Measurements from ENCODE around the gene CHD1L.
"Not testable (repeated sequence)": the region's sequence is repeated elsewhere in the genome, so short reads cannot be mapped to it uniquely, and the experiment has no call there.

CHD1L gene

DNA sequence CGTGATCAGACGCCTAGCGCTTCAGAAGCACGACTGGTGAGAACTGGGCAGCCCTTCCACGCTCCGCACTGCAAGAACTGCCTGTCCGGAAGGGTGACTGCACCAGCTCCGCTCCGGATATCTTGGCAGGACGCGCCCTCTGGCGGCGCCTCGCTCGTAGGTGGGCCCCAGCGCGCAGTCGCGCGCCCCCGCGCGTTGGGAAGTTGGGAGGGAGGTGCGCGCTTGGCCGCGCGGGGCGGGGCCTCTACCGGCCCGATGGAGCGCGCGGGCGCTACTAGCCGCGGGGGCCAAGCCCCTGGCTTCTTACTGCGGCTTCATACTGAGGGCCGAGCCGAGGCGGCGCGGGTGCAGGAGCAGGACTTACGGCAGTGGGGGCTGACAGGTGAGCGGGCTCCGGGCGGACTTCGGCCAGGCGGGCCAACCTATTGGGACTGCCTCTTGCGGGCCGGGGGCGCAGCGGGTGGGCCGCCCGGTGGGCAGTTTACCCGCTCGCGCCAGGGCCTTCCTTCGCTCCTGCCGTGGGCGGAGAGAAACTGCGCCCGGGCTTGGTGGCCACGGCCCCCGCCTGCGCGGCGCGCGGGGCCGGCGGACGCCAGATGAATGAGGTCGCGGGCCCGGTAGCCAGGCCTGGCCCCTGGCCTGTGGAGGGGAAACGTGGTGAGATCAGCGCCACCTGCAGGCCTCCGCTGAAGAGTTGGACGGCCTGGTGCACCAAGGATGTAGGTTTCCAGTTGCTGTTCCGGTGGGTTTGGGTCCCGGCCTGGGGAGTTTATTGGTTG, at the start of gene CHD1L:
CHD1L (plus strand) TSS at position 236 of the 779 bp plus-strand sequence; CDS start at position 256, 20 bp downstream.
- DNase-seq (ENCODE audit: low read depth, low spot score), result peak; percentile 93

DNA sequence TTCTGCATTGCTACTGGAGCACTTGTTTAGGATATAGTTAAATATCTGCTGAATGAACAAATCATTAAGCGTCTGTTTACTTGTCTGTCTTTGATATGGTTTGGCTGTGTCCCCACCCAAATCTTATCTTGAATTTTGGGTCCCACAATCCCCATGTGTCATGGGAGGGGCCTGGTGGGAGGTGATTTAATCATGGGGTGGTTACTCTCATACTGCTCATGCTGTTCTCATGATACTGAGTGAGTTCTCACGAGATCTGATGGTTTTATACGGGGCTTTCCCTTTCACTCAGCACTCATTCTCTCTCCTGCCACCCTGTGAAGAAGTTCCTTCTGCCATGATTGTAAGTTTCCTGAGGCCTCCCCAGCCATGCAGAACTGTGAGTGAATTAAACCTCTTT, 45.2 kb upstream of the CHD1L start:
- not testable (repeated sequence) for DNase-seq (ENCODE audit: low read depth, low spot score)

DNA sequence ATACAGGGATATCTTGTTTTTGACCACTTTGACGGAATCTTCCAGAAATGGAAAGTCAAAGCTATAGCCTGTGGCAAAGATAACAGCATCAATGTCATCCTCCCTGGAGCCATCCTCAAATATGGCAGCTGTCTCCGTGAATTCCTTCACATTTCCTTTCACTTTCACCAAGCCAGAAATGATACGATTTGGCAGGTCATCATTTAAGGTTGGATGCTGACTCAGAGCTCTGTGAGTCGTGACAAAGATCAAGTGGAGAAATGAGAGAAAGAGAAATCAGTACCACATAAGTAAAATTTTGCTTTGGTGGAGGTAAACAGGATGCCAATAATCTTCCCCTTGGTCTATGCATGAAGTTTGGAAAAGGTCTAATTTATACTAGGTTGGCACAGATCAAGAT, 41.2 kb upstream of the CHD1L start:
- no peak for DNase-seq (ENCODE audit: low read depth, low spot score)

DNA sequence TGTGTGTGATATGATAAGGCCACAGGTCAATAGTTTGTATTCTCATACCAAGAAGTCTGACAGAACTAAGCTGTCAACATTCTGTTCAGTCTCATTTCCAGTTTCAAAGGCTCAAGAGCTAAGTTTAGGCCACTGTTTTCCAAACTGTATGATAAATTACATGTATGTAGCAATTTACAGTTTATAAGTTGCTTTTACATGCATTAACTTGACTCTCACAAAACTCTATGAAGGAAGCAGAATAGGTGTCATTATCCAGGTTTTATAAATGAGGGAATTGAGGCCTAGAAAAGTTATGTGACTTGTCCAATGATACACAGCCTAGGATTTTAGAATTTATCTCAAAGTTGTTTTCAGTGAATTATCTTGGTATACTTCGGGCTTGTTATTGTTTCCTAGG, 40.7 kb upstream of the CHD1L start:
- DNase-seq (ENCODE audit: low read depth, low spot score), result no peak

DNA sequence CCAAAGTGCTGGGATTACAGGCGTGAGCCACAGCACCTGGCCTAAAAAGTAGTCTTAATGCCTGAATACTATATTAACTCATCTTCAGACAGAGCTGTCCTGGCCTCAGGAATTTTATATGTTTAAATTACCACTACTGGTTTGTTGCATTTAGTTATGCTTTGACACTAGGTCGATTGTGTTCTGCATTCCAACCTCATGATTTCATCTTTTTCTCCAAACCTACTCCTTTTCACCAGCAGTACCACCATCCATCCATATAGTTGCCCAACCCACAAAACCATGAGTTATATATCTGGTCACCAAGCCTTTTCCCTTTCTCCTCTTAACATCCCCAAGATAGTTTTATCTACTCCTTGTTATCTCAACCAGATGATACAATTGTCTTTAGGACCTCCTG, 39.9 kb upstream of the CHD1L start:
- no peak for DNase-seq (ENCODE audit: low read depth, low spot score)

DNA sequence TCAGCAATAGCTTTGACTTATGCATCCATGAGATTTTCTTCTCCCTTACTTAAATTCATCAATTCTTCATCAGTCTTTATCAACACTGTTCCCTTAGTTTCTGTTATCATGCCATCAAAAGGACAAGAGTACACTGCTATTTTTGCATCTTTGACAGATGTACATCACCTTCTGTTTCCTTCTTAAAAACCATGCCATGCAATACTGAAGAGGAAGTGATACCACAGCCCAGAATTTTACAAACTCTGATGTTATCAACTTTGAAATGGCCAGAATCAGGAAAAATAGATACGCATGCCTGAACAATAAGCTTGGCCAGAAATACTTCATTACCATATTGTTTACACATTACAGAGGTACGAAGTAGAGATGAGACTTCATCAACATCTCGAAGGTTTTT, 38.4 kb upstream of the CHD1L start:
- DNase-seq (ENCODE audit: low read depth, low spot score), result no peak

DNA sequence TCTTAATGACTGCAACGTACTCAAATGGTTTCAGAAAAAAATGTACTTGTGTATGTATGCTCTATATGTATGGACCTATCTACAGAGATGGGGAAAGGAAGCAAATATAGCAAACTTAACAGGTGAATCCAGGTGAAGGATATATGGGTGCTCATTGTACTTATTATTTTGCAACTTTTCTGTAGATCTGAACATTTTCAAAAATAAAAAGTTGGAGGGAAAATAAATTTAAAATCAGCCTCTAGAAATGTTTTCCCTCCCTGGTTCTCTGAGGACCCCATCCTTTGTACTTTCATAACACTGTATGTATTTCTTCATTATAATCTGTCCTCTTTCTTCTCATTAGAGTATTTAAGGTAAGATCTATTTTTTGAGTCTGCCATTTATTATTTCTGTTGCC, 35.3 kb upstream of the CHD1L start:
- DNase-seq (ENCODE audit: low read depth, low spot score), result no peak

DNA sequence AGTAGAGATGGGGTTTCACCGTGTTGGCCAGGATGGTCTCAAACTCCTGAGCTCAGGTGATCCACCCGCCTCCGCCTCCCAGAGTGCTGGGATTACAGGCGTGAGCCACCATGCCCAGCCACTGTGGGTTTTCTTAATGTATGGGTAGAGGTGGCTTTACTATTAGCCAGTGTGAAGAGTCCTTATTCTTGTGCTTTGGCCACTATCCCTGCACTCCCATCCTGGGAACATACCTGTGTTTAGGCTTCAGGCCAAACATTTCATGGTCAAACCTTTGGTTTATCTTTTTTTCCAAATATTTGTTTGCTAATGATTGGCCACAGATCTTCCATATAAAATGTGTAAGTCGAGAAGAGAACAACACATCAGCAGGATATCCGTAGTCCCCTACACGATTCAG, 33.9 kb upstream of the CHD1L start:
- no peak for DNase-seq (ENCODE audit: low read depth, low spot score)

DNA sequence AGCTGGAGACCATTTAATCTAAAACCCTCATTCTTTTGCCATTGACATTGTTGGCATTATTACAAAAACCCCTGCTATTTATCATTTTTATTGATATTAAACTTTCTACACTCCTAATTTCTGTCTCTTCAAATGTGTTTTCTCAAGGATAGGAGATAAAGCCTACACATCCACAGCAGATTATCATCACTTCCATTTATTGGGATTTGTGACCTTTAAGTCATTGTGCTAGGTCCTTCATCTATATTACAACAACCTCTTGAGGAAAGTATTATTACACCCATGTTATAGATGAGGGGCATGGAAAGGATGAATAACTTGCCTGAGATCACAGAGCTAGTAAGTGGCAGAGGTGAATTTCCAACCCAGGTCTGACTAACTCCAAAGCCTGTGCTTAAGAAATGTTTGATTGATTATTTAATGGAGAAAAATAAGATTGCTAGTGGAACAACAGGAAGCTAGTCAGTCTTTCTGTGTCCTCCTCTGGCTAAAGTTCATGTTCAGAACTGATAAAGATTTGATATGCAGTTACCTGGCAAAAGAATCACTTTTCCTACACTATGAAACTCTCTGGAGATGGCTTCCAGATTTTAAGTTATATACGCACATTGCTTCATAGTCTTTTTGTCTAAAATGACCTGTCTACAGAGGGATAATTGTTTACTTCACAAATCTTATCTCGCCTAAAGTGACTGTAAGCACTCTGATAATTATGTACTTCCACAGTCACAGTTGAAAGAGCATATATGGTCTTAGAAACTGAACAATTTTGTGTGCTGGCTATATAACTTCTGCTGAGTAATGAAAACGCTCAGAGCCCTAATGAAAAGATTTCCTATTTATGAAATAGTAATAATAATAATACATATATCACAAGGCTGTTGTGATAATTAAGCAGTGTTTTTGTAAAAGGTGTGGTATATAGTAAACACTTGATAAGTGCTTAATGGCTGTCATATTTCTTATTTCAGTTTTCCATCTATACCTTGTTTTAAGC, 32.4 kb upstream of the CHD1L start:
- no peak for DNase-seq (ENCODE audit: low read depth, low spot score)

DNA sequence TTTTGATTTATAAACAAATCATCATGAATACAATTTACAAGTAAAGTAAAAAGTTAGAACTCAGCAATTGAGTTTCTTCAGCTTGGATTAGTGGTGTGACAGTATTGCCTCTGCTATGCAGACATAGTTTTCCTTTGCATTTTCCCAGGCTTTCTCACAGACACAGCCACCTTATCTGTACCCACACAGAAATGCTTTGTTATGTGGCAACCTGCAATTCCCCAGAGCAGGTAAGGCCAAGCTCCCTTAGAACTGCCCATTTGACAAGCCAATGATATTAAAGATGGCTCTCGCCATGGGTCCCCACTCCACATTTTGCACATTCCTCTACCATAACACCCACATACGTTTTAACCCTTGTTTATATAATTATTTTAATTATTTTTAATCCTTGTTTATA, 31.5 kb upstream of the CHD1L start:
- DNase-seq (ENCODE audit: low read depth, low spot score), result no peak

DNA sequence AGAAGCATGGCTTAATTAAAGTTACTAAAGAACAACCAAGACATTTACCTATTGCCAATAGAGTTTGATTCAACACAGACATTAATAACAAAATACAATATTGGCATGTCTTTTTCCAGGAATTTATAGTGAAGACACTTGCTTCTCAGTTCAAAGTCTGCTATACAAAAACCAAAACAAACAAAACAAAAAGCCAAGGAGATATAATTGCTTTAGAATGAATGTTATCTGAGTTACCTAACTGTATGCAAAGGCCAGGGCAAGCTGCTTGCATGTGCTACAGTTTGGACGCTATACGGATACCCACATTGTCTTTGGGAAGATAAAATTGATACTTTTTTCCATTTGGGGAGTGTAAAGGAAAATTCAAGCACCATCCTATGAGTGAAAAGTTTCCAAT, 30.9 kb upstream of the CHD1L start:
- DNase-seq (ENCODE audit: low read depth, low spot score), result no peak

DNA sequence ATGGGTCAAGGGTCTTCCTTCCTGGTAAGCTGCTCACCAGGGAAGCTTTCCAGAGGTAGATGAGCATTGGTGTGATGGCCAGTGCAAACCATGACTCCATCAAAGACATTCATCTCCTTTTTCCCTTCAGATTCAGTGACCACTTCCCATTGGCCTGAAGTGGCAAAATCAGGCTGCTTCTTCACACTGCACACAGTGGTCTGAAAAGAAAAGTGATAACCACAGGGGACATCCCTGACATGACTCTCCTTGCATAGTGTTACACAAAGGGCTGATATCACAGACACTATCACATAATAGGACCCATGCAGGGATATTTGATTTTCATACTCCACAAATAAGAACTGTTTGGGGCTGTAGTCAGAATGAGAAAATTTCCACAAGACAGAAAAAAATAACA, 29.2 kb upstream of the CHD1L start:
- no peak for DNase-seq (ENCODE audit: low read depth, low spot score)

DNA sequence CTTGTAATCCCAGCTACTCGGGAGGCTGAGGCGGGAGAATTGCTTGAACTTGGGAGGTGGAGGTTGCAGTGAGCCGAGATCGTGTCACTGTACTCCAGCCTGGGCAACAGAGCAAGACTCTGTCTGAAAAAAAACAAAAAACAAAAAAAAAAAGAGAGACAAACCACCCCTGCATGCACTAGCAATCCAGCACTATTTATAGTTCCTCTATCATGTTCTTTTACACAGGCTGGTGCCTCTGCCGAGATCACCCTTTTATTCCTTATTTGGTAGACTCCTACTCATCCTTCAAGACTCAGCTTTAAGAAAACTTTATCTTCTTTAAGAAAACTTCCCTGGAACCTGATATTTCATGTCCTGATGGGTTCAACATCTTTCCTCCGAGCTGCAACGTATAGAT, 28.2 kb upstream of the CHD1L start:
- no peak for DNase-seq (ENCODE audit: low read depth, low spot score)

DNA sequence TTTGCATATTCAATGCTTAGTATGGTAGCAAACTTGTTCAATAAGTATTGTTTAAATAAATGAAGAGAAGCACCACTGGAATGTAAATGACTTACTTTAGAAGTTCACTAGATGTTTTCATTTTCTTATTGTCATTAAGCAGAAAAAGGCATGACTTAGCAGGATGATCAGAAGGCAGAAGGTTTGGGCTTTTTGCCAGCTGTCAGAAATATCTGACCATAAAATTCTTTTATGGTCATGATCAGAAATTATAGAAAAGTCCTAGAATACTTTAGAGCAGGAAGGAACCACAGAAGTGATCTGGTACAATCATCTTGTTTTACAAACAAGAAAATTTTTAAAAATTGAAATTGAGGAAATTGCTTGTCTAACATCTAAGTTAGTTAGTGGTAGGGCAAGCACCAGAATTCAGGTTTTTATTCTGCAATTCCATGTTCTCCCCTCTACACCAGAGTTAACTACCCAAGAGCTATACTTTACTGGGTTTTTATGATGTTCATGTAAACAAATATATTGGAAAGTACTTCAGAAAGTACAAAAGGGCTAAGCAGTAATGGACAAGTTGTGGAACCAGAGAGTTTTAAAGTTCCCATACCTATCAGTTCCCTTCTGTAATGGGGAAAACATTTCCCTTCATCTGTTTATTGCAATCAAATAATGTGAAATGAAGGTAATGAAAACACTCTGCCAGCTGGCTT, 27.5 kb upstream of the CHD1L start:
- no peak for DNase-seq (ENCODE audit: low read depth, low spot score)

DNA sequence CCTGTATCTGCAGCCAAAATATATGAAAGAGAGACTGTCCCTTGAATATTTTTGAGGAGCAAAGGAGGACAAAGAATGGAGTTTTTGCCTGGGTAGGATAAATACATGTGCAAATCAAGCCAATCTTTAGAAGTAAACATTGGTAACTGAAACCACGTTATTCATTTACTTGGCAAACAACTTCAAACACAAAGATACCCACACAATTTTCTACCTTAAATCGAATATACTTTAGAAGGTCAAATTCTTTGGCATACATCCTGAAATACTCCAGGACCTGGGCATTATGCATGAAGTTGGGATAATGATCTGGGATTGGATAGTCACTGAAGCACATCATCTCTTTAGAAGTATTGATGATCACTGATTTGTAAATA, 27.0 kb upstream of the CHD1L start:
- no peak for DNase-seq (ENCODE audit: low read depth, low spot score)

DNA sequence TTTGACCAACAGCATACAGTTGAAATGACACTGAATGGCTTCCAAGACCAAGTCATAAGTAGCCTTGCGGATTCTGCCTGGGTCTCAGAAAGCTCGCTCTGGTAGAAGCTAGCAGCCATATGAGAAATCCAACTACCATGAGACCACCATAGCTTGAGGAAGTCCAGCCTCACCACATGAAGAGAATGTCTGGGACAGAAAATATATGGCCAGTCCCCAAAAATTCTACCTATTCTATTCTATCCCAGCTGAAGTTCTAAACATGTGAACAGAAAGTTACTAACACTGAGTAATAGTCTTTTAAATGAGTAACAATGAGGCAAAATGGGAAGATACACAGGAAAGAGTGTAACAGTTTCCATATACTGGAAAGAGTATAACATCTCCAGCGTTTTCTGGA, 26.4 kb upstream of the CHD1L start:
- DNase-seq (ENCODE audit: low read depth, low spot score), result no peak

DNA sequence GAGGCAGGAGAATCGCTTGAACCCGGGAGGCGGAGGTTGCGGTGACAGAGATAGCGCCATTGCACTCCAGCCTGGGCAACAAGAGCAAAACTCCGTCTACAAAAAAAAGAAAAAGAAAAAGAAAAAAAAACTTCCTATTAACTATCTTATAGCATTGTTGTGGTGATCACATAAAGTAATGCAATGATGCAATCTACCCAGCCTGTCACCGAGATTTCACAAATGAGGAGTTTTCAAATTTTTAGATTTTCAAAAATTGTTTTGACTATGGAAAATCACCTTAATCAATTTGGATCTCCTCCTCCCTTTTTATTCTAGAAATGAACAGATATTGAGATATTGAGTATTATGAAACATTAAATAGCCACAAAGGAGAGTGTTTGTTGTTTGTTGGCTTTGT, 25.3 kb upstream of the CHD1L start:
- DNase-seq (ENCODE audit: low read depth, low spot score), result no peak

DNA sequence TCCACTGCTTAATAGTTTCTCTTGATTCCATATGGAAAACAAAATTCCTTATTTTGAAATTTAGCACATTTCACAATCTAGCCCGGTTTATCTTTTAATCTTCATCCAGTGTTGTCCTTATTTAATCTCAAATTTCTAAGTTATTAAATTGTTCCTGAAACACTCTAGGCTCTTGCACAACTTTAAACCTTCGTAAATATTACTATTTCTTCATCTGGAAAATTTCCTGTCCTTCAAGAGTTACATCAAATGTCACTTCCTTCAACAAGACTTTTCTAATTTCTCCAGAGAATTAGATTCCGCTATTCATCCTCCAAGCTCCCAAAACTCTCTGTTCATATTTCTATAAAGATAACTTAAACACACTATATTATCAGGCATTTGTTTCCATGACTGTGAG, 23.9 kb upstream of the CHD1L start:
- DNase-seq (ENCODE audit: low read depth, low spot score), result no peak

DNA sequence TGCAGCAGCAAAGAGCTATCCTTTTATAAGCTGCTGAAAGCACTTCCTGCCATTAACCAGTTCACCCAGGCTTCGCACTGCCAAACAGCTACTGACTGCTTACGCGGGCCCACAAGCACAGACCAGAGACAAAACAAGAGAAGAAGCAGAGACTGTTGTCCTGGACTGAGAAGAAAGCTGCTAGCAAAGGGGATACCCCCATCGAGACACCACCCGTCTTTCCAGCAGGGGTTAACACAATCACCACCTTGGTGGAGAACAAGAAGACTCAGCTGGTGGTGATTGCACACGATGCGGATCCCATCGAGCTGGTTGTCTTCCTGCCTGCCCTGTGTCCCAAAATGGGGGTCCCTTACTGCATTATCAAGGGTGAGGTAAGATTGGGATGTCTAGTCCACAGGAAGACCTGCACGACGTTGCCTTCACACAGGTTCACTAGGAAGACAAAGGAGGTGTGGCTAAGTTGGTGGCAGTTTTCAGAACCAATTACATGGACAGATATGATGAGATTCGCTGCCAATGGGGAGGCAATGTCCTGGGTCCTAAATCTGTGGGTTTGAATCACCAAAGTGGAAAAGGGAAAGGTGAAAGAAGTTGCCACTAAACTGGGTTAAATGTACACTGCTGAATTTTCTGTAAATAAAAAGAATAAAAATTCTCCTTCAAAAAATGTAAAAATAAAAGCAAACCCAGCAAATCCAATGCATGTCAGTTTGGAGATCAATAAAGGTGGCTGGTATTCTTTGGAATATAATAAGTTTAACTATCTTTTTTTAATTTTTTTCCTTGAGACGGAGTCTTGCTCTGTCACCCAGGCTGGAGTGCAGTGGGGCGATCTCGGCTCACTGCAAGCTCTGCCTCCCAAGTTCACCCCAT, 18.5 kb upstream of the CHD1L start:
- no peak for DNase-seq (ENCODE audit: low read depth, low spot score)

DNA sequence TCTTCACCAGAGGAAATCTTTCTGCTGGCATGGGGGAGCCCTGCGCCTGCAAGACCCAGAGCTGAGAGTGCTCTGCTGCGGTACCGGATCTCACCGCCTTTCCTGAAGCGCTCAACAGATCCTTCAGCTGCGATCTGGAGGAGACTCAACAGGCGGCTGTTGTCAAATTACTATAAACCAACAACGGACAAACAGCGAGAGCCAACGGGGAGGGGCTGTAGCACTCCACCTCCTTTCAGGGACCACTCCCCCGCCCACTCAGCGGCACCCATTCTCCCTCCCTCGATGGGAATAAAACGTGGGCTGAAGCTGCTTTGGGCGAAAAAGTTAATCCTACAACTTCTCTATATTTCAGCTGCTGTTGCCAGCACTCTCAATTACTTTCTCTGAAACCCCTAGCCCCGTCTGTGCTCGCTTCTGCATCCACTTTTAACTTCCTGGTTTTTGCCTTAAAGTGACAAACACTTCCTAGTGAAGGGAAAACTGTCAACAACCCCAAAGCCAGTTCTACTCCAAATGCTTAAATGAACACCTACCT, 17.2 kb upstream of the CHD1L start, which contains the start of gene FMO5:
FMO5 (minus strand) TSS at position 147 of the 538 bp plus-strand sequence. CDS start 310 bp downstream, outside the sequence.
- peak; percentile 26 for DNase-seq (ENCODE audit: low read depth, low spot score)

DNA sequence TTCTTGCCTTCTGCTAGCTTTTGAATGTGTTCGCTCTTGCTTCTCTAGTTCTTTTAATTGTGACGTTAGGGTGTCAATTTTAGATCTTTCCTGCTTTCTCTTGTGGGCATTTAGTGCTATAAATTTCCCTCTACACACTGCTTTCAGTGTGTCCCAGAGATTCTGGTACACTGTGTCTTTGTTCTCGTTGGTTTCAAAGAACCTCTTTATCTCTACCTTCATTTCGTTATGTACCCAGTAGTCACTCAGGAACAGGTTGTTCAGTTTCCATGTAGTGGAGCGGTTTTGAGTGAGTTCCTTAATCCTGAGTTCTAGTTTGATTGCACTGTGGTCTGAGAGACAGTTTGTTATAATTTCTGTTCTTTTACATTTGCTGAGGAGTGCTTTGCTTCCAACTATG, 11.5 kb upstream of the CHD1L start:
- not testable (repeated sequence) for DNase-seq (ENCODE audit: low read depth, low spot score)

All from smooth muscle cell of the brain vasculature (primary cell).